Measurements from ENCODE around the gene LANCL3.
"Not testable (repeated sequence)": the region's sequence is repeated elsewhere in the genome, so short reads cannot be mapped to it uniquely, and the experiment has no call there.

The LANCL3 gene

GRCh38 chrX:37571426-37572107 lies at the start of gene LANCL3:
LANCL3 (plus strand) TSS chrX:37571661; CDS start chrX:37571871, 210 bp downstream.
- DNase-seq (ENCODE audit: low read depth): not testable (repeated sequence)

GRCh38 chrX:37523673-37524072 lies 47.8 kb upstream of the LANCL3 start:
- DNase-seq (ENCODE audit: low read depth): not testable (repeated sequence)

GRCh38 chrX:37541991-37542390 lies 29.5 kb upstream of the LANCL3 start:
- DNase-seq (ENCODE audit: low read depth): no peak

GRCh38 chrX:37542791-37543190 lies 28.7 kb upstream of the LANCL3 start:
- DNase-seq (ENCODE audit: low read depth): no peak

GRCh38 chrX:37543324-37543723 lies 28.1 kb upstream of the LANCL3 start:
- DNase-seq (ENCODE audit: low read depth): no peak

- not testable (repeated sequence) for DNase-seq (ENCODE audit: low read depth)
Observed at GRCh38 chrX:37544531-37544930, 26.9 kb upstream of the LANCL3 start.

- no peak for DNase-seq (ENCODE audit: low read depth)
Observed at GRCh38 chrX:37545066-37545465, 26.4 kb upstream of the LANCL3 start.

GRCh38 chrX:37549619-37550018 lies 21.8 kb upstream of the LANCL3 start:
- not testable (repeated sequence) for DNase-seq (ENCODE audit: low read depth)

GRCh38 chrX:37553476-37553875 lies 18.0 kb upstream of the LANCL3 start:
- no peak for DNase-seq (ENCODE audit: low read depth)

- not testable (repeated sequence) for DNase-seq (ENCODE audit: low read depth)
Observed at GRCh38 chrX:37565254-37565653, 6.2 kb upstream of the LANCL3 start.

- not testable (repeated sequence) for DNase-seq (ENCODE audit: low read depth)
Observed at GRCh38 chrX:37570349-37570748, 1.1 kb upstream of the LANCL3 start.

- DNase-seq (ENCODE audit: low read depth): not testable (repeated sequence)
Observed at GRCh38 chrX:37572108-37572587, 687 bp downstream of the LANCL3 start.

- DNase-seq (ENCODE audit: low read depth): not testable (repeated sequence)
Observed at GRCh38 chrX:37573121-37573520, 1.7 kb downstream of the LANCL3 start.

GRCh38 chrX:37578045-37578444 lies 6.6 kb downstream of the LANCL3 start:
- no peak for DNase-seq (ENCODE audit: low read depth)

GRCh38 chrX:37580080-37580479 lies 8.6 kb downstream of the LANCL3 start:
- DNase-seq (ENCODE audit: low read depth): no peak

- DNase-seq (ENCODE audit: low read depth): not testable (repeated sequence)
Observed at GRCh38 chrX:37587337-37587736, 15.9 kb downstream of the LANCL3 start.

- DNase-seq (ENCODE audit: low read depth): no peak
Observed at GRCh38 chrX:37590047-37590446, 18.6 kb downstream of the LANCL3 start.

- no peak for DNase-seq (ENCODE audit: low read depth)
Observed at GRCh38 chrX:37594755-37595382, 23.4 kb downstream of the LANCL3 start.

GRCh38 chrX:37599729-37600128 lies 28.3 kb downstream of the LANCL3 start:
- DNase-seq (ENCODE audit: low read depth): no peak

- DNase-seq (ENCODE audit: low read depth): no peak
Observed at GRCh38 chrX:37603938-37604409, 32.5 kb downstream of the LANCL3 start.

- DNase-seq (ENCODE audit: low read depth): no peak
Observed at GRCh38 chrX:37607243-37607642, 35.8 kb downstream of the LANCL3 start.

- DNase-seq (ENCODE audit: low read depth): no peak
Observed at GRCh38 chrX:37608156-37608555, 36.7 kb downstream of the LANCL3 start.

- no peak for DNase-seq (ENCODE audit: low read depth)
Observed at GRCh38 chrX:37609727-37610126, 38.3 kb downstream of the LANCL3 start.
